Suprapubic skin (tissue), 4 donors: ENCODE measurements around the gene SLC39A13.

Source experiments
- CTCF ChIP-seq, 2 donors: fragments of 200-600 bp in 1 of 2; fragments of 450-650 bp in 1 of 2; sonication (generic) in 1 of 2; IDR thresholded peaks; one replicate each; pipeline ENCODE4 v1.5.1; 2016 to 2019; ENCODE audit warnings: antibody characterized with exemption in 2 of 2, mild to moderate bottlenecking in 1 of 2, moderate library complexity in 1 of 2
- POLR2A ChIP-seq, 2 donors: fragments of 450-650 bp; IDR thresholded peaks; one replicate each; pipeline ENCODE4 v1.6.1; 2017; ENCODE audit warnings: antibody characterized with exemption in 2 of 2, mild to moderate bottlenecking in 2 of 2, moderate library complexity in 2 of 2
- POLR2AphosphoS5 ChIP-seq, 3 donors: sonication (generic); formaldehyde crosslinking; IDR thresholded peaks; one replicate each; pipeline ENCODE4 v1.6.1; 2017; ENCODE audit warnings: antibody characterized with exemption in 3 of 3

GRCh38 chr11:47403135-47403534 is 5.3 kb upstream of the SLC39A13 start:
- TF ChIP-seq CTCF (IDR thresholded peaks at IDR 0.05) = no peak
- no peak for TF ChIP-seq POLR2AphosphoS5 (IDR thresholded peaks at IDR 0.05)
- no peak for TF ChIP-seq POLR2A (IDR thresholded peaks at IDR 0.05)
